ENCODE data around the gene FOXS1.

GRCh38 chr20:31827059-31827458 lies 18.3 kb downstream of the FOXS1 start:
- TF ChIP-seq CTCF (IDR thresholded peaks at IDR 0.05) (no peak), EP300 (IDR thresholded peaks at IDR 0.05) (no peak), POLR2A (IDR thresholded peaks at IDR 0.05) (no peak)

All from tibial nerve (tissue), 4 donors.